PC-3 (cell line): ENCODE results near the gene CSPG4. TPM values are rescaled to one million over a fixed set of nuclear protein-coding genes. Genes with fewer than 3 reads are reported as not detected.
"Not testable (repeated sequence)": the region's sequence is repeated elsewhere in the genome, so short reads cannot be mapped to it uniquely, and the experiment has no call there.

Experiments used
- ATAC-seq: fragments of 200-7000 bp; cut with Tn5 transposase; 2 replicates; pipeline ENCODE4 v1.9.1; 2020; ENCODE audit warnings: mild to moderate bottlenecking, moderate library complexity
- BruUV-seq: library from RNA; stranded (reverse); fragments of 400-500 nt; replicated peaks from 2 replicates; lab custom pipeline; 2021; lab: Mats Ljungman, UMichigan
- CTCF ChIA-PET: fragments of 300-600 bp; sonication (Branson Sonifier 250); formaldehyde crosslinking; loops from one replicate; lab custom pipeline; 2022; ENCODE audit warnings: antibody characterized with exemption; lab: Charles Lee
- POLR2A ChIA-PET: fragments of 300-600 bp; sonication (Branson Sonifier 250); formaldehyde crosslinking; loops from one replicate; lab custom pipeline; 2022; ENCODE audit warnings: antibody characterized with exemption; ENCODE audit not compliant: unreplicated experiment; lab: Charles Lee
- DNase-seq: peaks from one replicate; pipeline ENCODE4 v3.0.0-alpha.2; 2015
- H2AFZ ChIP-seq: fragments of 300-600 bp; sonication (generic); 2 replicates; pipeline ENCODE4 v1.6.0; 2016; ENCODE audit warnings: antibody characterized with exemption, low read length
- H3F3A ChIP-seq: fragments of 300-600 bp; sonication (generic); one replicate; pipeline ENCODE4 v1.6.0; 2017; ENCODE audit warnings: antibody characterized with exemption, low read length, control low read depth, mild to moderate bottlenecking; ENCODE audit not compliant: unreplicated experiment
- H3K27ac ChIP-seq: fragments of 300-600 bp; sonication (generic); 2 replicates; pipeline ENCODE4 v1.5.1; 2016; ENCODE audit warnings: mild to moderate bottlenecking, low read length
- H3K27me3 ChIP-seq: fragments of 300-600 bp; sonication (generic); 2 replicates; pipeline ENCODE4 v1.6.1; 2016; ENCODE audit warnings: low read length, mixed read lengths
- H3K36me3 ChIP-seq: fragments of 300-600 bp; sonication (generic); 2 replicates; pipeline ENCODE4 v1.6.1; 2016; ENCODE audit warnings: low read depth, mixed run types, low read length, mixed read lengths
- H3K4me1 ChIP-seq: fragments of 300-600 bp; sonication (generic); 2 replicates; pipeline ENCODE4 v1.5.1; 2016; ENCODE audit warnings: low read length; ENCODE audit not compliant: insufficient read depth
- H3K4me2 ChIP-seq: fragments of 300-600 bp; sonication (generic); 2 replicates; pipeline ENCODE4 v1.6.0; 2016; ENCODE audit warnings: low read length
- H3K4me3 ChIP-seq: fragments of 300-600 bp; sonication (generic); 2 replicates; pipeline ENCODE4 v1.5.1; 2016; ENCODE audit warnings: mild to moderate bottlenecking, low read length, mixed read lengths
- H3K79me2 ChIP-seq: fragments of 300-600 bp; sonication (generic); 2 replicates; pipeline ENCODE4 v1.6.1; 2017; ENCODE audit warnings: low read length, mixed read lengths
- H3K9ac ChIP-seq: fragments of 300-600 bp; sonication (generic); 2 replicates; pipeline ENCODE4 v1.6.0; 2016; ENCODE audit warnings: mild to moderate bottlenecking, low read length
- H3K9me2 ChIP-seq: fragments of 300-600 bp; sonication (generic); replicated peaks from 2 replicates; pipeline ENCODE4 v1.6.1; 2016; ENCODE audit warnings: mixed run types, low read length, mixed read lengths
- H3K9me3 ChIP-seq: fragments of 300-600 bp; sonication (generic); 2 replicates; pipeline ENCODE4 v1.6.1; 2016; ENCODE audit warnings: low read length, mixed read lengths
- H4K20me1 ChIP-seq: fragments of 300-600 bp; sonication (generic); 2 replicates; pipeline ENCODE4 v1.6.1; 2016; ENCODE audit warnings: low read length, mixed read lengths
- CTCF ChIP-seq: fragments of 300-600 bp; sonication (generic); conservative IDR thresholded peaks from 2 replicates; pipeline ENCODE4 v1.5.1; 2017; ENCODE audit warnings: antibody characterized with exemption, low read depth, mild to moderate bottlenecking, low read length
- EZH2 ChIP-seq: fragments of 300-600 bp; sonication (generic); IDR thresholded peaks from one replicate; pipeline ENCODE4 v1.6.1; 2017; ENCODE audit warnings: antibody characterized with exemption, mild to moderate bottlenecking, low read length; ENCODE audit not compliant: unreplicated experiment
- EZH2phosphoT487 ChIP-seq: fragments of 300-600 bp; sonication (generic); IDR thresholded peaks from 2 replicates; pipeline ENCODE4 v1.6.1; 2018; ENCODE audit warnings: mild to moderate bottlenecking, antibody characterized with exemption, low read length, borderline replicate concordance
- intact Hi-C: fragments of 100-400 bp; cut with micrococcal nuclease; formaldehyde crosslinking; loops from 2 replicates; pipeline ENCODE4 v1.9.0; 2023
- total RNA-seq: library from RNA; depleted of rRNA; stranded (reverse); fragments of >200 nt; gene quantifications from 2 replicates; pipeline ENCODE4 v1.2.3, GENCODE V29; 2014

CSPG4 gene
- total RNA-seq, 1 experiment from 2014 or later = 2.0 TPM

DNA sequence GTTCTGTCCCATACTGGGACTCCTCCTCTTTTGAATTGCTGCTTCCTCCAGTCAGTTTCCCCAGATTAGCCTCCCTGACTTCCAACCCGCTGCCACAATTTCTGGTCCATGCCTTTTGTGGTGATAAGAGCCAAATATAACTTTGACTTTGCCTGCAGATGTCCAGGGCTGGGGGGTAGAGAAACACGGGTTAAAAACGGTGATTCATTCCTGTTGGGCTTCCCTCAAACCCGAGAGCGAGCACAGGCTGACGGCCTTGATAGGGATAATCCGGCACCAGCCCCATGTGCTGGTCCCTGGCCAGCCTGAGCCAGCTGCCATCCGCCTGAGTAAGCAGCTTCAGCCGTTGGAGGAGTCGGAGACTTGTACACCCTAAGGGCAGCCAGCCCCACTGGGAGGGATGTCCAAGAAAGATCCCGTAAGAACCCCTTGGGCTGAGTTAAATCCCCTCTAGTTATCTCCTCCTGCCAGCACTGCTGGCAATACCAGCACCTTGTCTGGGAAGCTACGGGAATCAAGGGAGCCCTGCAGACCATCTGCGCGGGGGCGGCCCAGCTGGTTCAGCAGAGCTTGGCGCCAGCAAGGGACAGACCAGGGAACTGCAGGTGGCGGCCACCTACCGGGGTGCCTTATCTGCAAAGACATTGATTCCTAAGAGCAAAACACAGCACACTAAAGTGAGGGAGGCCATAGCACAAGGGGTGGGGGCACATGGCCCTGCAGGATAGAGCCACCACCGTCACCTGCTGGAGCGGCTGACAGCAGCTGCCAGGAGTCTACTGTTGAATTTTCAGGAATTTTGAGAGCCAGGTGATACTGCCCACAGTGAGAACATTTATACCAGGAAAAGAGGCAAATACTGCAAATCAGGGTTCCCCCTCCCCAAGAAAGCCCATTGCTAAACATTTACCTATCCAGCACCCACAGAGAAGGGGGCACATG lies 18.1 kb downstream of the CSPG4 start:
- POLR2A ChIA-PET = no interaction called here
- peak overlapping the region; percentile 56 for H2AFZ ChIP-seq
- no peaks in the 10 kb centered on the region for H4K20me1 ChIP-seq
- intact Hi-C loops = no loop called here
- CTCF ChIA-PET = interaction anchor here (0.8 to 1.0 kb wide), 2 partner anchors 10 to 115 kb away, joined by 4 to 6 read pairs; no protein-coding TSS in a partner anchor
- peak overlapping the region; percentile 12; the same call in 1 of the 2 replicates for H3K27ac ChIP-seq
- TF ChIP-seq EZH2 = no peak
- no peak for TF ChIP-seq EZH2phosphoT487
- TF ChIP-seq CTCF = peak; percentile 54
- no peaks in the 10 kb centered on the region for H3K9me2 ChIP-seq
- H3K36me3 ChIP-seq = no peaks in the 10 kb centered on the region
- ATAC-seq (peak; percentile 94), DNase-seq (peak; percentile 81)
- H3K4me2 ChIP-seq = peak overlapping the region; percentile 48; the same call in 1 of the 2 replicates
- H3K9me3 ChIP-seq = no peaks in the 10 kb centered on the region
- no peaks in the 10 kb centered on the region for H3F3A ChIP-seq
- no peaks in the 10 kb centered on the region for H3K79me2 ChIP-seq
- BruUV-seq = no TSS peak
- no peak overlapping the region for H3K9ac ChIP-seq
- H3K4me1 ChIP-seq = peaks cover 18% of the 10 kb centered on the region
- no peak overlapping the region for H3K4me3 ChIP-seq
- no peaks in the 10 kb centered on the region for H3K27me3 ChIP-seq

- H3F3A ChIP-seq = no peaks in the 10 kb centered on the region
- ChIA-PET POLR2A (no interaction called here), CTCF (no interaction called here)
- intact Hi-C loops = no loop called here
- ATAC-seq (no peak), DNase-seq (no peak)
- H3K9ac ChIP-seq = no peak overlapping the region
- no peak overlapping the region; the same call in 1 of the 2 replicates for H3K27ac ChIP-seq
- peak overlapping the region; percentile 56; the same call in 1 of the 2 replicates for H2AFZ ChIP-seq
- H3K4me3 ChIP-seq = no peak overlapping the region
- TF ChIP-seq EZH2 (no peak), EZH2phosphoT487 (no peak), CTCF (no peak)
- peaks cover 18% of the 10 kb centered on the region for H3K4me1 ChIP-seq
- H3K27me3 ChIP-seq = no peaks in the 10 kb centered on the region
- no peaks in the 10 kb centered on the region for H4K20me1 ChIP-seq
- peak overlapping the region; percentile 48; the same call in 1 of the 2 replicates for H3K4me2 ChIP-seq
- no peaks in the 10 kb centered on the region for H3K9me2 ChIP-seq
- no peaks in the 10 kb centered on the region for H3K9me3 ChIP-seq
- no peaks in the 10 kb centered on the region for H3K36me3 ChIP-seq
- no peaks in the 10 kb centered on the region for H3K79me2 ChIP-seq
- BruUV-seq = no TSS peak
These were observed 19.0 kb downstream of the CSPG4 start for GRCh38 chr15:75693501-75694240.

DNA sequence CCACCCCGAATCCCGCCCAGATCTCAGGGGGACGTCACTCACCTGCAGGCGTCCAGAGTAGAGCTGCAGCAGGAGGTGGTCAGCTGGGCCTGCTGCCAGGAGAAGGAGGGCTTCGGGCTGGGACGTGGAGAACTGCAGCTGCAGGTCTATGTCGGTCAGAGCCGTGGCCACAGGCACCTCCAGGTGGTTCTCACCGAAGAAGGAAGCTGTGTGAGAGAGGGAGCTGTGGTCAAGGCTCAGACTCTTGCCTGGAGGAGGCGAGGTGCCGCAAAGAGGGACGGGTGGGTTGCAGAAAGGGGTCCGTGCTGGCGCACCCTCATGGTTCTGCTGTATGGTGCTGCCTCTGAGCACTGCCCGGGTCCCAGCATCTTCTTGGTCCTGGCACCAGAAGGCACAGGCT lies 19.6 kb downstream of the CSPG4 start:
- H3K27me3 ChIP-seq, H3F3A ChIP-seq, H3K36me3 ChIP-seq, intact Hi-C loops, H3K79me2 ChIP-seq, H3K27ac ChIP-seq, H3K4me2 ChIP-seq, H3K9me2 ChIP-seq, H3K4me3 ChIP-seq, ATAC-seq, H4K20me1 ChIP-seq, BruUV-seq, H2AFZ ChIP-seq, DNase-seq, CTCF ChIA-PET, H3K9me3 ChIP-seq, H3K9ac ChIP-seq, POLR2A ChIA-PET: not testable (repeated sequence)
- peaks cover 18% of the 10 kb centered on the region for H3K4me1 ChIP-seq

DNA sequence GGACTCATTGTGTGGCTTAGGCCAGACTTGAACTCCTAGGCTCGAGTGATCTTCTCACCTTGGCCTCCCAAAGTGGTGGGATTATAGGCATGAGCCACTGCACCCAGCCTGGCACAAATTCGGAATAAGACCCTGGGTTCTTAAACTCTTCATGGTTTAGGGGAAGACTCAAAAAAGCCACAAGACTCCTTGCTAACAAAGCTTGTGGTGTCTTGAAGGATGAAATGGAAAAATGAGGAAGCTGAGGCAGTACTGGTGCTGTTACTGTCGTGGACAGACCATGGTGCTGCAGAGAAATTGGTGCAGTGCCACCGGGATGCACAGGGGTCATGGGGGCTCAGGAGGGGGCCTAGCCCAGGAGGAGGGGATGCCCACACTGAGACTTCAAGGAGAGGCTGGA lies 20.3 kb downstream of the CSPG4 start:
- H3F3A ChIP-seq, H4K20me1 ChIP-seq, H3K4me3 ChIP-seq, intact Hi-C loops, H3K79me2 ChIP-seq, H3K27me3 ChIP-seq, H3K36me3 ChIP-seq, H3K9ac ChIP-seq, H2AFZ ChIP-seq, H3K4me2 ChIP-seq, ATAC-seq, CTCF ChIA-PET, H3K9me3 ChIP-seq, H3K27ac ChIP-seq, H3K9me2 ChIP-seq, POLR2A ChIA-PET, BruUV-seq, DNase-seq: not testable (repeated sequence)
- H3K4me1 ChIP-seq = peaks cover 18% of the 10 kb centered on the region
